IMR-90 (cell line): ENCODE measurements around the gene VAV1. TPM values are rescaled to one million over a fixed set of nuclear protein-coding genes. Genes with fewer than 3 reads are reported as not detected.

Experiments used
- ATAC-seq: fragments of 200-7000 bp; cut with Tn5 transposase; 2 replicates; pipeline ENCODE4 v1.9.1; 2020; ENCODE audit warnings: low read depth, mild to moderate bottlenecking, moderate library complexity
- BruUV-seq: library from RNA; stranded (reverse); fragments of 400-500 nt; replicated peaks from 2 replicates; lab custom pipeline; 2021; lab: Mats Ljungman, UMichigan
- CTCF ChIA-PET: fragments of 300-600 bp; formaldehyde crosslinking; extraction: SDS; loops from one replicate; lab custom pipeline; 2021; ENCODE audit warnings: antibody characterized with exemption; lab: Yijun Ruan, JAX
- POLR2A ChIA-PET: fragments of 300-600 bp; sonication (Branson Sonifier 250); formaldehyde crosslinking; loops from one replicate; lab custom pipeline; 2022; ENCODE audit warnings: antibody characterized with exemption; ENCODE audit not compliant: unreplicated experiment; lab: Charles Lee
- DNase-seq: peaks from one replicate; pipeline ENCODE4 v3.0.0; 2013
- H2AFZ ChIP-seq: replicated peaks from 2 replicates; pipeline ENCODE3; 2013; ENCODE audit warnings: low read length, mild to moderate bottlenecking; ENCODE audit not compliant: poor library complexity
- H2AK5ac ChIP-seq: 2 replicates; pipeline ENCODE4 v1.6.1; 2013; ENCODE audit warnings: low read depth, low read length, inconsistent platforms
- H2AK9ac ChIP-seq: replicated peaks from 2 replicates; pipeline ENCODE3; 2013; ENCODE audit warnings: mild to moderate bottlenecking, low read depth, low read length, moderate library complexity; ENCODE audit not compliant: poor library complexity
- H2BK120ac ChIP-seq: 2 replicates; pipeline ENCODE4 v1.6.1; 2013; ENCODE audit warnings: low read depth, low read length, inconsistent platforms
- H2BK15ac ChIP-seq: 3 replicates; pipeline ENCODE4 v1.6.1; 2013; ENCODE audit warnings: low read depth, low read length, inconsistent platforms
- H2BK20ac ChIP-seq: 2 replicates; pipeline ENCODE4 v1.6.1; 2013; ENCODE audit warnings: low read depth, mild to moderate bottlenecking, inconsistent platforms, low read length, moderate library complexity
- H2BK5ac ChIP-seq: 2 replicates; pipeline ENCODE4 v1.6.1; 2013; ENCODE audit warnings: mild to moderate bottlenecking, low read depth, low read length, inconsistent platforms; ENCODE audit not compliant: poor library complexity, severe bottlenecking
- H3K14ac ChIP-seq: replicated peaks from 2 replicates; pipeline ENCODE4 v1.6.1; 2013; ENCODE audit warnings: low read depth, low read length, inconsistent platforms
- H3K18ac ChIP-seq: 2 replicates; pipeline ENCODE4 v1.6.1; 2013; ENCODE audit warnings: low read depth, low read length, control low read depth
- H3K23ac ChIP-seq: 2 replicates; pipeline ENCODE4 v1.6.1; 2013; ENCODE audit warnings: low read depth, low read length, inconsistent platforms
- H3K27ac ChIP-seq: 2 replicates; pipeline ENCODE4 v1.5.1; 2013; ENCODE audit warnings: mild to moderate bottlenecking, control low read depth, low read length; ENCODE audit not compliant: insufficient read depth
- H3K27me3 ChIP-seq: 2 replicates; pipeline ENCODE4 v1.6.1; 2013; ENCODE audit warnings: low read length; ENCODE audit not compliant: control insufficient read depth, insufficient read depth
- H3K36me3 ChIP-seq: 2 replicates; pipeline ENCODE4 v1.6.1; 2013; ENCODE audit warnings: low read length, mixed read lengths; ENCODE audit not compliant: control insufficient read depth, insufficient read depth
- H3K4ac ChIP-seq: 2 replicates; pipeline ENCODE4 v1.6.1; 2013; ENCODE audit warnings: low read depth, low read length, inconsistent platforms
- H3K4me1 ChIP-seq: 2 replicates; pipeline ENCODE4 v1.6.1; 2013; ENCODE audit warnings: low read length, mixed read lengths; ENCODE audit not compliant: control insufficient read depth, insufficient read depth
- H3K4me2 ChIP-seq: 2 replicates; pipeline ENCODE4 v1.6.1; 2013; ENCODE audit warnings: low read depth, mild to moderate bottlenecking, control low read depth, low read length, moderate library complexity
- H3K4me3 ChIP-seq: 2 replicates; pipeline ENCODE4 v1.5.1; 2013; ENCODE audit warnings: low read depth, mild to moderate bottlenecking, control low read depth, low read length, moderate library complexity; ENCODE audit not compliant: insufficient read depth
- H3K56ac ChIP-seq: 2 replicates; pipeline ENCODE4 v1.6.1; 2013; ENCODE audit warnings: low read length, inconsistent platforms; ENCODE audit not compliant: insufficient read depth; ENCODE audit errors: extremely low read depth
- H3K79me1 ChIP-seq, 2 experiments: 2 replicates each; pipeline ENCODE4 v1.6.1; 2013; ENCODE audit warnings: low read length in 2 of 2, inconsistent platforms in 1 of 2, low read depth in 1 of 2
- H3K9ac ChIP-seq: 2 replicates; pipeline ENCODE4 v1.6.1; 2013; ENCODE audit warnings: low read depth, low read length, control low read depth
- H3K9me1 ChIP-seq: 2 replicates; pipeline ENCODE4 v1.6.1; 2013; ENCODE audit warnings: low read length, inconsistent platforms; ENCODE audit not compliant: insufficient read depth
- H3K9me3 ChIP-seq: 2 replicates; pipeline ENCODE4 v1.6.1; 2013; ENCODE audit warnings: low read length; ENCODE audit not compliant: control insufficient read depth, insufficient read depth
- H4K20me1 ChIP-seq: 2 replicates; pipeline ENCODE4 v1.6.1; 2013; ENCODE audit warnings: low read length, inconsistent platforms; ENCODE audit not compliant: insufficient read depth
- H4K5ac ChIP-seq: 2 replicates; pipeline ENCODE4 v1.6.1; 2013; ENCODE audit warnings: mild to moderate bottlenecking, low read depth, low read length, control low read depth
- H4K8ac ChIP-seq, 2 experiments: 2 replicates each; pipeline ENCODE4 v1.6.1; 2013; ENCODE audit warnings: low read depth in 2 of 2, low read length in 2 of 2, control low read depth in 1 of 2, inconsistent platforms in 1 of 2
- H4K91ac ChIP-seq: 2 replicates; pipeline ENCODE4 v1.6.1; 2013; ENCODE audit warnings: low read depth, low read length, inconsistent platforms; ENCODE audit not compliant: insufficient read depth
- CHD1 ChIP-seq: IDR thresholded peaks from 2 replicates; pipeline ENCODE4 v1.6.1; 2012; ENCODE audit warnings: low read depth, low read length, improper control_type of control experiment
- ELK1 ChIP-seq: fragments of 150-350 bp; IDR thresholded peaks from 2 replicates; pipeline ENCODE4 v1.6.1; 2016; ENCODE audit warnings: low read depth, mild to moderate bottlenecking, low read length, moderate library complexity, borderline replicate concordance
- WGBS, 2 experiments: methylation state at CpG; one replicate each; pipeline versions ENCODE4 v1.1.5 to v1.1.7; 2013; ENCODE audit warnings: missing lambda C conversion rate in 2 of 2; ENCODE audit not compliant: insufficient read length in 1 of 2; ENCODE audit errors: extremely low coverage in 2 of 2; 5-methylcytosine and 5-hydroxymethylcytosine counted together
- dilution Hi-C: fragments of 300-500 bp; cut with HindIII; formaldehyde crosslinking; loops from one replicate; pipeline ENCODE4 v1.14.3; 2018; ENCODE audit warnings: low sequenced_read_pairs; ENCODE audit not compliant: unreplicated experiment
- in situ Hi-C: fragments of 300-500 bp; cut with MboI; formaldehyde crosslinking; loops from 3 replicates; pipeline ENCODE4 v1.14.3; 2019; ENCODE audit warnings: low sequenced_read_pairs, inconsistent platforms, mixed read lengths
- intact Hi-C: fragments of 100-400 bp; cut with micrococcal nuclease; formaldehyde crosslinking; loops from 2 replicates; pipeline ENCODE4 v1.10.0; 2022
- polyA plus RNA-seq, 3 experiments: library from polyadenylated mRNA; depleted of rRNA; stranded (reverse); fragments of >200 nt; gene quantifications; 2 replicates each; pipeline ENCODE4 v1.2.3, GENCODE V29; 2012; ENCODE audit warnings: low replicate concordance in 1 of 3
- total RNA-seq: library from RNA; depleted of rRNA; stranded (reverse); fragments of >200 nt; gene quantifications from 2 replicates; pipeline ENCODE4 v1.2.3, GENCODE V29; 2012

The VAV1 gene
- total and polyA plus RNA-seq, 2 of the 4 experiments (the other 2 are of a cell fraction), result not detected

GRCh38 chr19:6822311-6822670, 49.8 kb downstream of the VAV1 start:
- POLR2A ChIA-PET, result no interaction called here
- Histone ChIP-seq H3K23ac (no peak overlapping the region), H3K4me3 (no peak overlapping the region), H4K8ac (no peak overlapping the region), H3K14ac (no peak overlapping the region), H4K5ac (no peak overlapping the region), H4K20me1 (no peaks in the 10 kb centered on the region), H3K4me1 (no peaks in the 10 kb centered on the region), H3K4me2 (no peak overlapping the region), H3K27me3 (no peaks in the 10 kb centered on the region), H3K36me3 (no peaks in the 10 kb centered on the region), H2AK5ac (no peak overlapping the region), H3K9me3 (peaks cover 30% of the 10 kb centered on the region), H3K27ac (no peak overlapping the region), H2AK9ac (no peak overlapping the region), H3K56ac (no peak overlapping the region), H2BK15ac (no peak overlapping the region), H3K79me1 (no peaks in the 10 kb centered on the region), H4K91ac (no peak overlapping the region), H3K4ac (no peak overlapping the region), H3K18ac (no peak overlapping the region), H2BK120ac (no peak overlapping the region), H3K9ac (no peak overlapping the region), H2BK5ac (no peak overlapping the region), H2AFZ (no peak overlapping the region), H2BK20ac (no peak overlapping the region), H3K9me1 (no peaks in the 10 kb centered on the region)
- intact Hi-C loops (no loop called here), dilution Hi-C loops (no loop called here), in situ Hi-C loops (no loop called here)
- TF ChIP-seq ELK1, result no peak
- TF ChIP-seq CHD1, result no peak
- BruUV-seq, result no TSS peak
- DNase-seq (no peak), ATAC-seq (no peak)
- 66% methylated on average over 9 of the region's 25 CpGs; no CpG with 5 or more reads in 1 of the 2 experiments for WGBS, 2 experiments
- CTCF ChIA-PET, result interaction anchor here (1.0 kb wide), 1 partner anchor 51 kb away, joined by 3 read pairs; no protein-coding TSS in a partner anchor
